SU-DHL-6 (cell line): ENCODE measurements around the gene CLNK.

Source experiments
- H2AFZ ChIP-seq: fragments of 200-600 bp; sonication (generic); 2 replicates; pipeline ENCODE4 v1.6.1; 2014; ENCODE audit warnings: low read depth, mild to moderate bottlenecking, moderate library complexity, mixed read lengths, antibody characterized with exemption, low read length; ENCODE audit not compliant: severe bottlenecking
- H3F3A ChIP-seq: fragments of 200-600 bp; shearing (Covaris generic); 2 replicates; pipeline ENCODE4 v1.6.0; 2016; ENCODE audit warnings: antibody characterized with exemption, mild to moderate bottlenecking; ENCODE audit not compliant: insufficient read depth
- H3K27ac ChIP-seq: fragments of 200-600 bp; sonication (generic); 2 replicates; pipeline ENCODE4 v1.5.1; 2016; ENCODE audit warnings: low read depth, mild to moderate bottlenecking, low read length, moderate library complexity, mixed read lengths
- H3K27me3 ChIP-seq: fragments of 200-600 bp; sonication (generic), shearing (Covaris generic); 2 replicates; pipeline ENCODE4 v1.6.0; 2014; ENCODE audit warnings: mild to moderate bottlenecking, low read length
- H3K36me3 ChIP-seq: fragments of 200-600 bp; sonication (generic); 2 replicates; pipeline ENCODE4 v1.6.1; 2014; ENCODE audit warnings: mild to moderate bottlenecking, low read length, mixed read lengths
- H3K4me2 ChIP-seq: fragments of 300-600, 200-600 bp; shearing (Covaris generic), sonication (generic); 2 replicates; pipeline ENCODE4 v1.6.0; 2014; ENCODE audit warnings: low read length, low read depth, mild to moderate bottlenecking; ENCODE audit not compliant: poor library complexity, severe bottlenecking
- H3K4me3 ChIP-seq: fragments of 200-600 bp; sonication (generic); 2 replicates; pipeline ENCODE4 v1.5.1; 2014; ENCODE audit warnings: antibody characterized with exemption, low read length, mild to moderate bottlenecking, mixed read lengths; ENCODE audit not compliant: insufficient read depth, poor library complexity, severe bottlenecking
- H3K79me2 ChIP-seq: fragments of 200-600 bp; sonication (generic); 2 replicates; pipeline ENCODE4 v1.6.1; 2014; ENCODE audit warnings: mild to moderate bottlenecking, low read length, moderate library complexity; ENCODE audit not compliant: insufficient read depth
- H3K9ac ChIP-seq: fragments of 200-600 bp; sonication (generic); 2 replicates; pipeline ENCODE4 v1.7.0; 2014; ENCODE audit warnings: mild to moderate bottlenecking, low read length
- H3K9me2 ChIP-seq: fragments of 200-600 bp; sonication (generic); replicated peaks from 2 replicates; pipeline ENCODE4 v1.6.1; 2014; ENCODE audit warnings: low read length; ENCODE audit not compliant: insufficient read depth
- H3K9me3 ChIP-seq: fragments of 200-600 bp; sonication (generic); 2 replicates; pipeline ENCODE4 v1.6.1; 2014; ENCODE audit warnings: low read length, mixed read lengths; ENCODE audit not compliant: insufficient read depth
- H4K20me1 ChIP-seq: fragments of 200-600 bp; sonication (generic); 2 replicates; pipeline ENCODE4 v1.6.1; 2014; ENCODE audit warnings: low read depth, mild to moderate bottlenecking, antibody characterized with exemption, low read length, moderate library complexity, mixed read lengths
- CTCF ChIP-seq: fragments of 200-600 bp; sonication (generic); IDR thresholded peaks from one replicate; pipeline ENCODE4 v1.5.1; 2017; ENCODE audit warnings: antibody characterized with exemption, mild to moderate bottlenecking, low read length, moderate library complexity; ENCODE audit not compliant: insufficient read depth, poor library complexity, severe bottlenecking
- EZH2phosphoT487 ChIP-seq: fragments of 200-600 bp; sonication (generic), shearing (Covaris generic); conservative IDR thresholded peaks from 2 replicates; pipeline ENCODE4 v1.6.1; 2018; ENCODE audit warnings: mild to moderate bottlenecking, antibody characterized with exemption, low read length, moderate library complexity, mixed read lengths

CLNK gene

GRCh38 chr4:10684631-10685030 lies at the start of gene CLNK:
CLNK (minus strand) TSS chr4:10684768; CDS start chr4:10667869, 16,899 bp downstream.
- H3K9ac ChIP-seq, result no peak within 1 kb of the TSS

GRCh38 chr4:10733481-10734062 lies 49.0 kb upstream of the CLNK start:
- Histone ChIP-seq H3K4me3 (no peak overlapping the region), H3F3A (no peaks in the 10 kb centered on the region), H3K9ac (no peak overlapping the region), H3K9me3 (no peaks in the 10 kb centered on the region), H3K4me2 (no peak overlapping the region), H3K9me2 (no peaks in the 10 kb centered on the region), H4K20me1 (no peaks in the 10 kb centered on the region), H2AFZ (no peak overlapping the region), H3K27ac (no peak overlapping the region), H3K36me3 (no peaks in the 10 kb centered on the region), H3K79me2 (no peaks in the 10 kb centered on the region), H3K27me3 (no peaks in the 10 kb centered on the region)
- TF ChIP-seq EZH2phosphoT487 (no peak), CTCF (no peak)

More at GRCh38 chr4:10684631-10685030, at the start of gene CLNK:
- Histone ChIP-seq H4K20me1 (no peaks in the 10 kb centered on the region), H3F3A (no peaks in the 10 kb centered on the region), H3K27ac (no peak within 1 kb of the TSS), H3K36me3 (no peaks in the 10 kb centered on the region), H3K4me2 (no peak within 1 kb of the TSS), H3K27me3 (no peaks in the 10 kb centered on the region), H2AFZ (no peak within 1 kb of the TSS), H3K79me2 (no peaks in the 10 kb centered on the region), H3K4me3 (no peak within 1 kb of the TSS), H3K9me2 (no peaks in the 10 kb centered on the region), H3K9me3 (no peaks in the 10 kb centered on the region)
- TF ChIP-seq CTCF (no peak), EZH2phosphoT487 (no peak)

GRCh38 chr4:10732914-10733415 lies 48.4 kb upstream of the CLNK start:
- no peak overlapping the region for H3K4me2 ChIP-seq

More at GRCh38 chr4:10732914-10733415, 48.4 kb upstream of the CLNK start:
- no peak overlapping the region for H3K27ac ChIP-seq
- H4K20me1 ChIP-seq, result no peaks in the 10 kb centered on the region
- H3K36me3 ChIP-seq, result no peaks in the 10 kb centered on the region
- no peaks in the 10 kb centered on the region for H3K27me3 ChIP-seq
- TF ChIP-seq EZH2phosphoT487, result no peak
- no peak for TF ChIP-seq CTCF
- no peaks in the 10 kb centered on the region for H3F3A ChIP-seq
- H3K9me2 ChIP-seq, result no peaks in the 10 kb centered on the region
- no peak overlapping the region for H3K9ac ChIP-seq
- no peak overlapping the region for H2AFZ ChIP-seq
- no peaks in the 10 kb centered on the region for H3K9me3 ChIP-seq
- no peaks in the 10 kb centered on the region for H3K79me2 ChIP-seq
- no peak overlapping the region for H3K4me3 ChIP-seq
